OCI-LY7 (cell line): ENCODE measurements around the gene SCCPDH.

Experiments
- EZH2phosphoT487 ChIP-seq: fragments of 200-600 bp; sonication (generic); IDR thresholded peaks from 2 replicates; pipeline ENCODE4 v1.6.1; 2018; ENCODE audit warnings: low read depth, borderline replicate concordance, mild to moderate bottlenecking, mixed run types, antibody characterized with exemption, low read length, moderate library complexity, mixed read lengths
- TF ChIP-seq, protein P1 (sequence below): fragments of 200-600 bp; sonication (generic); conservative IDR thresholded peaks from 2 replicates; pipeline ENCODE4 v1.5.1; 2014; ENCODE audit warnings: mild to moderate bottlenecking, antibody characterized with exemption, low read length, moderate library complexity, mixed read lengths

DNA sequence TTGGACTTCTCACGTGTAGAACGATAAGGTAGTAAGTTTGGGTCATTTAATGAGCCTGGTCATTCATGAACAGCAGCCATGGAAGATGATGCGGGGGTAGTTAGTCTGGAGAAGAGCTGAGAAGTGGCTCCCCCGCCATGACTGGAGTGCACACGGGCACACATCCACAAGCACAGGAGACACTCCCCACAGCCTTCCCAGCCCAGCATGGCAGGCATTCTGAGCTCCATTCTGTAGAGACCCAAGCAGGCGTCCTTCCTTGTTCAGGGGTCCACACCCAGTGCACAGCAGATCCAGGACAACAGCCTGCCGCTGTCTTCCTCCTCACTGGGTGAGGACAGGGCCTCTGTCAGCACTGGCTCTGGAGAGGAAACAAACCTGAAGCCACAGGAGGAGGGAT lies 57.0 kb downstream of the SCCPDH start:
- TF ChIP-seq EZH2phosphoT487 = no peak
- TF ChIP-seq, protein P1, sequence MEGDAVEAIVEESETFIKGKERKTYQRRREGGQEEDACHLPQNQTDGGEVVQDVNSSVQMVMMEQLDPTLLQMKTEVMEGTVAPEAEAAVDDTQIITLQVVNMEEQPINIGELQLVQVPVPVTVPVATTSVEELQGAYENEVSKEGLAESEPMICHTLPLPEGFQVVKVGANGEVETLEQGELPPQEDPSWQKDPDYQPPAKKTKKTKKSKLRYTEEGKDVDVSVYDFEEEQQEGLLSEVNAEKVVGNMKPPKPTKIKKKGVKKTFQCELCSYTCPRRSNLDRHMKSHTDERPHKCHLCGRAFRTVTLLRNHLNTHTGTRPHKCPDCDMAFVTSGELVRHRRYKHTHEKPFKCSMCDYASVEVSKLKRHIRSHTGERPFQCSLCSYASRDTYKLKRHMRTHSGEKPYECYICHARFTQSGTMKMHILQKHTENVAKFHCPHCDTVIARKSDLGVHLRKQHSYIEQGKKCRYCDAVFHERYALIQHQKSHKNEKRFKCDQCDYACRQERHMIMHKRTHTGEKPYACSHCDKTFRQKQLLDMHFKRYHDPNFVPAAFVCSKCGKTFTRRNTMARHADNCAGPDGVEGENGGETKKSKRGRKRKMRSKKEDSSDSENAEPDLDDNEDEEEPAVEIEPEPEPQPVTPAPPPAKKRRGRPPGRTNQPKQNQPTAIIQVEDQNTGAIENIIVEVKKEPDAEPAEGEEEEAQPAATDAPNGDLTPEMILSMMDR = no peak
